ENCODE results near the gene STEAP3. TPM values are rescaled to one million over a fixed set of nuclear protein-coding genes. Genes with fewer than 3 reads are reported as not detected.

Gene STEAP3
- total RNA-seq, 1 experiment from 2014 or later = 15.4 TPM

- H3K4me1 Mint-ChIP-seq = peaks cover 0 to 12% of the 10 kb centered on the region in 2 experiments; a peak in 2 of 4 replicates
- Histone ChIP-seq H3K79me1 (ENCODE audit: insufficient read depth, low read depth, low read length, poor library complexity, severe bottlenecking) (no peaks in the 10 kb centered on the region), H4K5ac (ENCODE audit: insufficient read length, low read depth, low read length) (no peak overlapping the region), H3K9me3 (ENCODE audit: control insufficient read depth, low read depth, low read length) (no peaks in the 10 kb centered on the region), H4K8ac (replicated peaks; ENCODE audit: insufficient read length, low read depth, low read length) (no peak overlapping the region), H2BK20ac (ENCODE audit: low read depth, low read length, poor library complexity, severe bottlenecking) (no peak overlapping the region), H2AFZ (ENCODE audit: low read length) (no peak overlapping the region), H3K56ac (ENCODE audit: insufficient read length, low read depth, low read length) (no peak overlapping the region), H3K79me2 (ENCODE audit: insufficient read depth, low read length) (no peaks in the 10 kb centered on the region), H2BK15ac (ENCODE audit: low read depth, low read length) (no peak overlapping the region), H4K91ac (ENCODE audit: insufficient read length, low read depth, low read length) (no peak overlapping the region), H2BK12ac (ENCODE audit: insufficient read length, low read depth, low read length) (no peak overlapping the region), H3K23me2 (ENCODE audit: insufficient read length, low read depth, low read length, poor library complexity, severe bottlenecking) (no peaks in the 10 kb centered on the region), H3K23ac (ENCODE audit: insufficient read length, low read depth, low read length) (no peak overlapping the region), H4K20me1 (ENCODE audit: control insufficient read depth, insufficient read depth, insufficient read length) (no peaks in the 10 kb centered on the region), H3K14ac (ENCODE audit: insufficient read depth, low read length) (no peak overlapping the region), H3K27ac (ENCODE audit: insufficient read length, low read depth, low read length) (no peak overlapping the region), H2AK5ac (ENCODE audit: insufficient read length, low read length) (no peak overlapping the region), H2BK5ac (ENCODE audit: insufficient read length, low read length) (no peak overlapping the region), H3K18ac (ENCODE audit: insufficient read length, low read depth, low read length) (no peak overlapping the region), H3K9ac (ENCODE audit: extremely low read depth, insufficient read length, low read length) (no peak overlapping the region), H3K27me3 (ENCODE audit: insufficient read depth, low read length) (no peaks in the 10 kb centered on the region), H2BK120ac (ENCODE audit: low read depth, low read length, poor library complexity, severe bottlenecking) (no peak overlapping the region), H3K4me1 (ENCODE audit: insufficient read depth, low read length) (no peaks in the 10 kb centered on the region), H3K4ac (ENCODE audit: low read depth, low read length) (no peak overlapping the region), H3K4me2 (ENCODE audit: insufficient read depth, insufficient read length, low read length) (no peak overlapping the region), H3T11ph (ENCODE audit: low read length) (no peak overlapping the region)
- no peak for DNase-seq
- H3K36me3 Mint-ChIP-seq (ENCODE audit: insufficient read depth in 1 of 3, low read depth in 3 of 3) = no peaks in the 10 kb centered on the region; a peak in 1 of 7 replicates
- TF ChIP-seq, protein P1, sequence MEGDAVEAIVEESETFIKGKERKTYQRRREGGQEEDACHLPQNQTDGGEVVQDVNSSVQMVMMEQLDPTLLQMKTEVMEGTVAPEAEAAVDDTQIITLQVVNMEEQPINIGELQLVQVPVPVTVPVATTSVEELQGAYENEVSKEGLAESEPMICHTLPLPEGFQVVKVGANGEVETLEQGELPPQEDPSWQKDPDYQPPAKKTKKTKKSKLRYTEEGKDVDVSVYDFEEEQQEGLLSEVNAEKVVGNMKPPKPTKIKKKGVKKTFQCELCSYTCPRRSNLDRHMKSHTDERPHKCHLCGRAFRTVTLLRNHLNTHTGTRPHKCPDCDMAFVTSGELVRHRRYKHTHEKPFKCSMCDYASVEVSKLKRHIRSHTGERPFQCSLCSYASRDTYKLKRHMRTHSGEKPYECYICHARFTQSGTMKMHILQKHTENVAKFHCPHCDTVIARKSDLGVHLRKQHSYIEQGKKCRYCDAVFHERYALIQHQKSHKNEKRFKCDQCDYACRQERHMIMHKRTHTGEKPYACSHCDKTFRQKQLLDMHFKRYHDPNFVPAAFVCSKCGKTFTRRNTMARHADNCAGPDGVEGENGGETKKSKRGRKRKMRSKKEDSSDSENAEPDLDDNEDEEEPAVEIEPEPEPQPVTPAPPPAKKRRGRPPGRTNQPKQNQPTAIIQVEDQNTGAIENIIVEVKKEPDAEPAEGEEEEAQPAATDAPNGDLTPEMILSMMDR (conservative IDR thresholded peaks at IDR 0.05) = no peak
- H3K4me3 Mint-ChIP-seq = no peak overlapping the region
- H3K27ac Mint-ChIP-seq = no peak overlapping the region
- no peaks in the 10 kb centered on the region for H3K9me3 Mint-ChIP-seq
- WGBS (ENCODE audit: extremely low coverage, insufficient read length, low lambda C conversion rate) = no CpG with 5 or more reads among the region's 4 CpGs
- no peaks in the 10 kb centered on the region; the same call in none of the 2 replicates for H3K27me3 Mint-ChIP-seq (ENCODE audit: low read depth)
Measured at GRCh38 chr2:119282996-119283511, 59.4 kb downstream of the STEAP3 start.
